ENCODE results near the gene MAP6.

Gene MAP6

GRCh38 chr11:75631086-75631730 lies 37.6 kb downstream of the MAP6 start:
- peaks cover 44% of the 10 kb centered on the region for H3K27me3 Mint-ChIP-seq
- H3K9me3 Mint-ChIP-seq: no peaks in the 10 kb centered on the region
- no peak overlapping the region for H3K27ac Mint-ChIP-seq
- CTCF ChIA-PET: no interaction called here
- no peak overlapping the region for H3K4me3 Mint-ChIP-seq
- H3K36me3 Mint-ChIP-seq: no peaks in the 10 kb centered on the region
- no peaks in the 10 kb centered on the region for H3K4me1 Mint-ChIP-seq
- DNase-seq: no peak

GRCh38 chr11:75627906-75628668 lies 40.8 kb downstream of the MAP6 start:
- CTCF ChIA-PET: interaction anchor here (1.6 kb wide), 1 partner anchor 10 kb away, joined by 3 read pairs; no protein-coding TSS in a partner anchor

GRCh38 chr11:75626889-75627529 lies 41.8 kb downstream of the MAP6 start:
- H3K4me3 Mint-ChIP-seq: no peak overlapping the region
- H3K27me3 Mint-ChIP-seq: peaks cover 25% of the 10 kb centered on the region
- no peaks in the 10 kb centered on the region for H3K36me3 Mint-ChIP-seq
- no peak for DNase-seq
- CTCF ChIA-PET: no interaction called here
- H3K9me3 Mint-ChIP-seq: no peaks in the 10 kb centered on the region
- no peak overlapping the region for H3K27ac Mint-ChIP-seq
- H3K4me1 Mint-ChIP-seq: no peaks in the 10 kb centered on the region

More at GRCh38 chr11:75627906-75628668, 40.8 kb downstream of the MAP6 start:
- no peak for DNase-seq
- Mint-ChIP-seq H3K4me3 (no peak overlapping the region), H3K4me1 (no peaks in the 10 kb centered on the region), H3K9me3 (no peaks in the 10 kb centered on the region), H3K27me3 (peaks cover 34% of the 10 kb centered on the region), H3K27ac (no peak overlapping the region), H3K36me3 (no peaks in the 10 kb centered on the region)

GRCh38 chr11:75625991-75626888 lies 42.6 kb downstream of the MAP6 start:
- no peaks in the 10 kb centered on the region for H3K36me3 Mint-ChIP-seq
- no peaks in the 10 kb centered on the region for H3K9me3 Mint-ChIP-seq
- no peaks in the 10 kb centered on the region for H3K4me1 Mint-ChIP-seq
- CTCF ChIA-PET: no interaction called here
- no peak overlapping the region for H3K4me3 Mint-ChIP-seq
- no peak for DNase-seq
- no peak overlapping the region for H3K27ac Mint-ChIP-seq
- peaks cover 20% of the 10 kb centered on the region for H3K27me3 Mint-ChIP-seq

GRCh38 chr11:75625021-75625420 lies 43.8 kb downstream of the MAP6 start:
- DNase-seq: no peak
- H3K27me3 Mint-ChIP-seq: peaks cover 23% of the 10 kb centered on the region
- CTCF ChIA-PET: no interaction called here
- no peaks in the 10 kb centered on the region for H3K9me3 Mint-ChIP-seq
- H3K4me1 Mint-ChIP-seq: no peaks in the 10 kb centered on the region
- no peak overlapping the region for H3K27ac Mint-ChIP-seq
- no peak overlapping the region for H3K4me3 Mint-ChIP-seq
- no peaks in the 10 kb centered on the region for H3K36me3 Mint-ChIP-seq

- no peak for DNase-seq
- Mint-ChIP-seq H3K4me3 (no peak overlapping the region), H3K4me1 (no peaks in the 10 kb centered on the region), H3K27ac (no peak overlapping the region), H3K9me3 (no peaks in the 10 kb centered on the region), H3K36me3 (no peaks in the 10 kb centered on the region), H3K27me3 (peaks cover 18% of the 10 kb centered on the region)
- CTCF ChIA-PET: interaction anchor here (1.7 kb wide), 1 partner anchor 22 kb away, joined by 3 read pairs; no protein-coding TSS in a partner anchor
Observed at GRCh38 chr11:75616281-75616680, 52.6 kb downstream of the MAP6 start.

GRCh38 chr11:75615751-75616150 lies 53.1 kb downstream of the MAP6 start:
- Mint-ChIP-seq H3K4me1 (no peaks in the 10 kb centered on the region), H3K4me3 (no peak overlapping the region), H3K36me3 (no peaks in the 10 kb centered on the region), H3K9me3 (no peaks in the 10 kb centered on the region), H3K27ac (no peak overlapping the region), H3K27me3 (peaks cover 19% of the 10 kb centered on the region)
- CTCF ChIA-PET: no interaction called here
- DNase-seq: no peak

GRCh38 chr11:75611823-75612222 lies 57.0 kb downstream of the MAP6 start:
- CTCF ChIA-PET: interaction anchor here (1.0 kb wide), 1 partner anchor 42 kb away, joined by 3 read pairs; no protein-coding TSS in a partner anchor

GRCh38 chr11:75606099-75606498 lies 62.7 kb downstream of the MAP6 start:
- peaks cover 66% of the 10 kb centered on the region for H3K27me3 Mint-ChIP-seq
- no peak for DNase-seq

More at GRCh38 chr11:75611823-75612222, 57.0 kb downstream of the MAP6 start:
- Mint-ChIP-seq H3K27ac (no peak overlapping the region), H3K4me1 (no peaks in the 10 kb centered on the region), H3K4me3 (no peak overlapping the region), H3K27me3 (peaks cover 28% of the 10 kb centered on the region), H3K36me3 (no peaks in the 10 kb centered on the region), H3K9me3 (no peaks in the 10 kb centered on the region)
- DNase-seq: no peak

GRCh38 chr11:75603791-75604736 lies 64.8 kb downstream of the MAP6 start:
- H3K36me3 Mint-ChIP-seq: no peaks in the 10 kb centered on the region
- no peak overlapping the region for H3K27ac Mint-ChIP-seq
- H3K27me3 Mint-ChIP-seq: peaks cover 59% of the 10 kb centered on the region
- no peak overlapping the region for H3K4me3 Mint-ChIP-seq
- DNase-seq: no peak
- no peaks in the 10 kb centered on the region for H3K9me3 Mint-ChIP-seq
- no peaks in the 10 kb centered on the region for H3K4me1 Mint-ChIP-seq
- CTCF ChIA-PET: interaction anchor here (1.2 kb wide), 1 partner anchor 11 kb away, joined by 3 read pairs; no protein-coding TSS in a partner anchor

More at GRCh38 chr11:75606099-75606498, 62.7 kb downstream of the MAP6 start:
- CTCF ChIA-PET: no interaction called here
- Mint-ChIP-seq H3K9me3 (no peaks in the 10 kb centered on the region), H3K27ac (no peak overlapping the region), H3K4me3 (no peak overlapping the region), H3K4me1 (no peaks in the 10 kb centered on the region), H3K36me3 (no peaks in the 10 kb centered on the region)

GRCh38 chr11:75602951-75603350 lies 65.9 kb downstream of the MAP6 start:
- Mint-ChIP-seq H3K27me3 (peaks cover 55% of the 10 kb centered on the region), H3K36me3 (no peaks in the 10 kb centered on the region), H3K4me1 (no peaks in the 10 kb centered on the region), H3K9me3 (no peaks in the 10 kb centered on the region), H3K27ac (no peak overlapping the region), H3K4me3 (no peak overlapping the region)
- CTCF ChIA-PET: interaction anchor here (0.6 to 1.2 kb wide), 2 partner anchors 10 to 12 kb away, joined by 3 to 4 read pairs; no protein-coding TSS in a partner anchor
- no peak for DNase-seq

- Mint-ChIP-seq H3K9me3 (no peaks in the 10 kb centered on the region), H3K36me3 (no peaks in the 10 kb centered on the region), H3K4me1 (no peaks in the 10 kb centered on the region), H3K27ac (no peak overlapping the region), H3K4me3 (no peak overlapping the region), H3K27me3 (peaks cover 56% of the 10 kb centered on the region)
- CTCF ChIA-PET: no interaction called here
- no peak for DNase-seq
Observed at GRCh38 chr11:75601494-75601893, 67.3 kb downstream of the MAP6 start.

- no peak overlapping the region for H3K27ac Mint-ChIP-seq
- H3K27me3 Mint-ChIP-seq: peaks cover 55% of the 10 kb centered on the region
- CTCF ChIA-PET: no interaction called here
- no peak overlapping the region for H3K4me3 Mint-ChIP-seq
- no peaks in the 10 kb centered on the region for H3K36me3 Mint-ChIP-seq
- no peaks in the 10 kb centered on the region for H3K4me1 Mint-ChIP-seq
- no peak for DNase-seq
- H3K9me3 Mint-ChIP-seq: no peaks in the 10 kb centered on the region
Observed at GRCh38 chr11:75600356-75600755, 68.5 kb downstream of the MAP6 start.

Data from activated naive CD4-positive, alpha-beta T cell treated with anti-CD3 and anti-CD28 coated beads, Interleukin-2, amount 10 ng/mL, durations not matched to agents 7 days and 5 days (primary cell).